ENCODE results near the gene FAM50A.

FAM50A gene

DNA sequence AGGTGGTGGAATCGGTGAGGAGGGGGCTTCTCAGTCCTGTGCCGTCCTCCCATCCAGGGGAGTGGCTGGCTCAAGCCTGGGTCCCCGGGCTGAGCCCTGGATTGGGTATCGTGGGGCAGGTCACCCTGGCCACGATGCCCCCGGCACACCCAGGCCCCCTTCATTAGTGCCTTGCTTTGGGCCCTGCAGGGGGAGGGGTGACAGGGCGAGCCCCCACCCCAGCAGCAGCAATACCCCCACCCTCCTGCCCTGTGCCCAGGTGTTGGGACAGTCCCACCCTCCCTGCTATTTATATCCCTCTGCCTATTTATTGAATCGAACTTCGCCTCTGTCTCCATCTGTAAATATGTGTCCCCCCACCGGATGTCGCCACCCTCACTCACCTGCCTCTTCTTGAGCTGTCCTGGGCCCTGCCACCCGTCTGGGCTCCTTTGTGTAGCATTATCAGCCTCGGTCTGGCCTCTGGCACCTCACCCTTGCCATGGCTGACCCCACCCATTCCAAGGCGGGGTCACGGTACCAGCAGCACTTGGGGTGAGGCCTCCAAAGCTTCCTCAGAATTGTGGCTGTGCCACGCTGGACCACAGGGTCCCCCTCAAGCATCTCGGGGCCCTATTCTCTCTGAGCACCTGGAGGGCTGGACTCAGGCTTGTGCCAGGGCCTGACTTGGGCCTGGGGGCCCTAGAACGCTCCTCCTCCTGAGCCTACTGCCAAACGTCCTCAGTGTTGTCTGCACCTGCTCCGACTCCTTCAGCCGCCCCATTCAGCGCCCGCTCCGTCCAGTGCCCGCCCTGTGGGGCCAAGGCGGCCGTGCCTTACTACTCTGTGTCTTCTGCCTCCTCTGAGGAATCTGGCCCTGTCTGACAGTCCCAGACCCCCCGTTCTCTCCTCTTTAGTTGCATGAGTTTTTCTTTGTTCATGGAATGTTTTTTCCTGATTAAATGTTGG, 29.0 kb downstream of the FAM50A start:
- H3K9ac ChIP-seq (ENCODE audit: insufficient read length, low read depth): no peak overlapping the region
- no peak for DNase-seq (ENCODE audit: low read depth, low spot score)
- no peaks in the 10 kb centered on the region for H3K27me3 ChIP-seq (ENCODE audit: insufficient read depth, insufficient read length)
- H3K36me3 ChIP-seq (ENCODE audit: insufficient read depth, insufficient read length, low read length): peaks cover 42% of the 10 kb centered on the region
- TF ChIP-seq YY1 (IDR thresholded peaks at IDR 0.05; ENCODE audit: insufficient read depth, insufficient read length): no peak
- TF ChIP-seq SUZ12 (IDR thresholded peaks at IDR 0.05; ENCODE audit: extremely low read depth, insufficient read depth, insufficient read length): no peak
- no peak for TF ChIP-seq ZNF274 (IDR thresholded peaks at IDR 0.05; ENCODE audit: low read depth, low read length)
- no peaks in the 10 kb centered on the region for H3K9me3 ChIP-seq (ENCODE audit: insufficient read depth, low read length)
- H3K4me3 ChIP-seq (ENCODE audit: insufficient read length, low read depth): no peak overlapping the region
- no peaks in the 10 kb centered on the region for H3K4me1 ChIP-seq (ENCODE audit: insufficient read depth, insufficient read length)

DNA sequence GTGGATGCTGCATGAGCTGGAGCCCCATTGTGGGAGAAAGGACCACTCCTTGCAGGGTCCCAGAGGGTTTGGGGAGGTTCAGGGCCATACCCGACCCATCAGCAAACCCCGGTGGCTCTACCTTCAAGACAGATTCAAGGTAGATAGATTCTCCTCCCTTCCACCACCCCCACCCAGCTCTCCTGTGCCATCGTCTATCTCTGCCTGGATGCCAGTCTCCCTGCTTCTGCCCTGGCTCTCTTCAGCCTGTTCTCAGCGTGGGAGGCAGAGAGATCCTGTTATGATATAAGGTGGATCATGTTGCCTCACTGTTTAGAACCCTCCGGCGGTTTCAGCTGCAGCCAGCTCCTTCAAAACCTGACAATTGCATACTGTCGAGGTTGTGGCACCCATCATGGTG, 29.7 kb downstream of the FAM50A start:
- H3K4me1 ChIP-seq (ENCODE audit: insufficient read depth, insufficient read length): no peaks in the 10 kb centered on the region
- no peak overlapping the region for H3K9ac ChIP-seq (ENCODE audit: insufficient read length, low read depth)
- H3K27me3 ChIP-seq (ENCODE audit: insufficient read depth, insufficient read length): no peaks in the 10 kb centered on the region
- TF ChIP-seq SUZ12 (IDR thresholded peaks at IDR 0.05; ENCODE audit: extremely low read depth, insufficient read depth, insufficient read length) (no peak), YY1 (IDR thresholded peaks at IDR 0.05; ENCODE audit: insufficient read depth, insufficient read length) (no peak), ZNF274 (IDR thresholded peaks at IDR 0.05; ENCODE audit: low read depth, low read length) (no peak)
- no peak for DNase-seq (ENCODE audit: low read depth, low spot score)
- H3K9me3 ChIP-seq (ENCODE audit: insufficient read depth, low read length): no peaks in the 10 kb centered on the region
- peaks cover 38% of the 10 kb centered on the region for H3K36me3 ChIP-seq (ENCODE audit: insufficient read depth, insufficient read length, low read length)
- H3K4me3 ChIP-seq (ENCODE audit: insufficient read length, low read depth): no peak overlapping the region

DNA sequence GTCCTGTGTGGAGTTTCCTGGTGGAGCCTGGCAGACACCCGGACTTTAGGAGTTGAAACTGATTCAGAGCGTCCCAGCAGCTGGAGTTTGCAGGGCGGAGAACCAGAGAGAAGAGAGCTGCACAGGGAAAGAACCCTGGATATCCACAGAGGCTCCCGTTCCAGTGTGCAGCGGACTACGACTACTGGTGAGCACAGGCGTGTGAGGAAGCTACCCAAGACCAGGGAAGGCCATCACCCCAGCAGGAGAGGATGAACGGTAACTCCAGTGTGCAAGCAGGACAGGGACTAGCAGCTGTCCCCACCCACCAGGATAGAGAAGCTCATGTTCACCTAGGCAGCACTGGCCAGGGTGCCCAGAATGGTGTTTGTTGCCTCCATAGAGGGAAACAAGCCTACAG, 32.9 kb downstream of the FAM50A start:
- DNase-seq (ENCODE audit: low read depth, low spot score): no peak
- Histone ChIP-seq H3K4me3 (ENCODE audit: insufficient read length, low read depth) (no peak overlapping the region), H3K36me3 (ENCODE audit: insufficient read depth, insufficient read length, low read length) (peaks cover 12% of the 10 kb centered on the region), H3K27me3 (ENCODE audit: insufficient read depth, insufficient read length) (no peaks in the 10 kb centered on the region), H3K9me3 (ENCODE audit: insufficient read depth, low read length) (no peaks in the 10 kb centered on the region), H3K9ac (ENCODE audit: insufficient read length, low read depth) (no peak overlapping the region), H3K4me1 (ENCODE audit: insufficient read depth, insufficient read length) (no peaks in the 10 kb centered on the region)
- TF ChIP-seq YY1 (IDR thresholded peaks at IDR 0.05; ENCODE audit: insufficient read depth, insufficient read length) (no peak), ZNF274 (IDR thresholded peaks at IDR 0.05; ENCODE audit: low read depth, low read length) (no peak), SUZ12 (IDR thresholded peaks at IDR 0.05; ENCODE audit: extremely low read depth, insufficient read depth, insufficient read length) (no peak)

DNA sequence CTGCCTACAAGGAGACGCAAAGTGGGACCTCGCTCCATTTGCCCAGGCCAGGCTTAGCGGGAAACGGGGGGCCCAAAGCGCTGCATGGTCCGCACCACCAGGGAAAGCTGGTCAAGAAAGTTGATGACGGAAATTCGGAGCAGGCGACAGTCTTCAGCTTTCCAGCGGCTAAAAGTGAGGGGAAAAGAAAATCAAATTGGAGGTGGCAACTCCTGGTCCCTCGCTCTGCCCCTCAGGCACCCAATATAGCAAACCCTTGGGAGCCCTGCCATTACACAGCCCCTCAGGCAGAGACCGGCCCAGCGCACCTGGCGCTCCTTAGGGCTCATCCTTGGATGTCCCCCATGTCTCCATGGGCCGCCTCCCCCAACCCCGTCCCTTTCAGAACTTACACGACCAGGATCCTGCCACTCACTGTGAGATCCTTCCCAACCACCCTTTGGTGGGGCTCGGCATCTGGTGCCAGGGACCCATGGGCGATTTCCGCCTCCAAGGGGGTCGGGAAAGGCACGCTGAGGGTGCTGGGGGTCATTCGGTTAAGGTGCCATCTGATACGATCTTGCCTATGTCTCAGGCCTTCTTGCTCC, 34.0 kb downstream of the FAM50A start:
- DNase-seq (ENCODE audit: low read depth, low spot score): no peak
- Histone ChIP-seq H3K36me3 (ENCODE audit: insufficient read depth, insufficient read length, low read length) (peaks cover 8% of the 10 kb centered on the region), H3K9me3 (ENCODE audit: insufficient read depth, low read length) (no peaks in the 10 kb centered on the region), H3K4me1 (ENCODE audit: insufficient read depth, insufficient read length) (no peaks in the 10 kb centered on the region), H3K27me3 (ENCODE audit: insufficient read depth, insufficient read length) (no peaks in the 10 kb centered on the region), H3K4me3 (ENCODE audit: insufficient read length, low read depth) (peak overlapping the region; percentile 39), H3K9ac (ENCODE audit: insufficient read length, low read depth) (peak overlapping the region; percentile 80)
- TF ChIP-seq SUZ12 (IDR thresholded peaks at IDR 0.05; ENCODE audit: extremely low read depth, insufficient read depth, insufficient read length): no peak
- no peak for TF ChIP-seq YY1 (IDR thresholded peaks at IDR 0.05; ENCODE audit: insufficient read depth, insufficient read length)
- TF ChIP-seq ZNF274 (IDR thresholded peaks at IDR 0.05; ENCODE audit: low read depth, low read length): no peak

DNA sequence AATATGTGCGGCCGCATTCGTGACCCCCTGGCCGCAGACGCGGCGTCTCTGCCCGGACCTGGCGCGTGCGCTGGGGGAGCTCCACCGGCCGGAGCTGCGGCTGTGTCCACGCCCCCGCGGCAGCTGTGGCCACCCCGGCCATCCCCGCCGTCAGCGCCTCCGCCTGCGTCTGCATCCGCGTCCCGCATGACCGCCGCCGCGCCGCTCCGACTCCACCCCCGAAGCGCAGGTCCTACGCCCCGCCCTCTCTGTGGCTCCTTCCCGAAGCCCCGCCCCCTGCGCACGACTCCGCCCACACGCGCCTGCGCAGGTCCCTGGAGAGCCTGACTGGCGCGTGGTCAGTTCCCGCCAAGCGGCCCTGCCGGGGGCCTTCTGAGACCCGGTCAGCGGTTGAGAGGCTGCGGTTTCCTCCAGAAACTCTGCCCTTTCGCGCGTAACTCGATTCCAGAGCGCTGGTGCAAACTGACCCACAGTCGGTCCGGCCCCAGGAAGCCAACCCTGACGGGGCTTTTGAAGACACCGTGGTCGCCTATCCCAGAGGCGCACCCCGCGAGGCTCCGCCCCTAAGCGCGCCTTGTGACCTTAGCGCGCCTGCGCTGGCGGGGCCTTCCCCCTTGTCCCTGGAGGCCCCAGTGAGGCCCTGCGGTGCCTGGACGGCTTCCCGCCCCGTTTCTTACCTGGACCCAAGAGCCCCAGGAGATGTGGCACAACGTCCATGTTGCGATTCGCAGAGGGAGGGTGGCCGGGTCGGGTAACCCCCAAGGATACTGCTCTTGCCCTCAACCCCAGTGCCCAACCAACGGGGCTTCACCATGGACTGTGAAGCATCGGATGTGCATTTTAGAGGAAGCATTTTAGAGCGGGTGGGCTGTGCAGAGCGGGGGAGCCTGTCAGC, 35.0 kb downstream of the FAM50A start, which contains the start of gene LAGE3:
TSS of gene LAGE3 (minus strand) at position 554 of the 895 bp plus-strand sequence. CDS start at position 188, 366 bp downstream.
- Histone ChIP-seq H3K9ac (ENCODE audit: insufficient read length, low read depth) (peak within 1 kb of the TSS; percentile 80), H3K9me3 (ENCODE audit: insufficient read depth, low read length) (no peaks in the 10 kb centered on the region), H3K4me3 (ENCODE audit: insufficient read length, low read depth) (peak within 1 kb of the TSS; percentile 39), H3K36me3 (ENCODE audit: insufficient read depth, insufficient read length, low read length) (peaks cover 8% of the 10 kb centered on the region), H3K27me3 (ENCODE audit: insufficient read depth, insufficient read length) (no peaks in the 10 kb centered on the region), H3K4me1 (ENCODE audit: insufficient read depth, insufficient read length) (no peaks in the 10 kb centered on the region)
- peak; percentile 60 for DNase-seq (ENCODE audit: low read depth, low spot score)
- TF ChIP-seq SUZ12 (IDR thresholded peaks at IDR 0.05; ENCODE audit: extremely low read depth, insufficient read depth, insufficient read length) (no peak), YY1 (IDR thresholded peaks at IDR 0.05; ENCODE audit: insufficient read depth, insufficient read length) (no peak), ZNF274 (IDR thresholded peaks at IDR 0.05; ENCODE audit: low read depth, low read length) (no peak)

GRCh38 chrX:154481195-154481594, 37.3 kb downstream of the FAM50A start:
- TF ChIP-seq ZNF274 (IDR thresholded peaks at IDR 0.05; ENCODE audit: low read depth, low read length) (no peak), YY1 (IDR thresholded peaks at IDR 0.05; ENCODE audit: insufficient read depth, insufficient read length) (no peak), SUZ12 (IDR thresholded peaks at IDR 0.05; ENCODE audit: extremely low read depth, insufficient read depth, insufficient read length) (no peak)
- H3K9me3 ChIP-seq (ENCODE audit: insufficient read depth, low read length): no peaks in the 10 kb centered on the region
- no peak overlapping the region for H3K9ac ChIP-seq (ENCODE audit: insufficient read length, low read depth)
- DNase-seq (ENCODE audit: low read depth, low spot score): no peak
- H3K4me1 ChIP-seq (ENCODE audit: insufficient read depth, insufficient read length): no peaks in the 10 kb centered on the region
- peaks cover 25% of the 10 kb centered on the region for H3K36me3 ChIP-seq (ENCODE audit: insufficient read depth, insufficient read length, low read length)
- no peaks in the 10 kb centered on the region for H3K27me3 ChIP-seq (ENCODE audit: insufficient read depth, insufficient read length)
- H3K4me3 ChIP-seq (ENCODE audit: insufficient read length, low read depth): no peak overlapping the region

Data from NT2/D1 (cell line).